Head of caudate nucleus (tissue), 42 donors: ENCODE data around the gene ZNF358.

Source experiments
- DNase-seq, 42 donors: peaks; one replicate each; pipeline versions ENCODE4 v3.0.0 to v3.0.0-alpha.2; 2020 to 2021; ENCODE audit warnings: mixed read lengths in 7 of 42
- intact Hi-C: fragments of 100-400 bp; cut with DNase I; formaldehyde crosslinking; loops from one replicate; pipeline ENCODE4 v1.15.0; 2022

The ZNF358 gene

DNA sequence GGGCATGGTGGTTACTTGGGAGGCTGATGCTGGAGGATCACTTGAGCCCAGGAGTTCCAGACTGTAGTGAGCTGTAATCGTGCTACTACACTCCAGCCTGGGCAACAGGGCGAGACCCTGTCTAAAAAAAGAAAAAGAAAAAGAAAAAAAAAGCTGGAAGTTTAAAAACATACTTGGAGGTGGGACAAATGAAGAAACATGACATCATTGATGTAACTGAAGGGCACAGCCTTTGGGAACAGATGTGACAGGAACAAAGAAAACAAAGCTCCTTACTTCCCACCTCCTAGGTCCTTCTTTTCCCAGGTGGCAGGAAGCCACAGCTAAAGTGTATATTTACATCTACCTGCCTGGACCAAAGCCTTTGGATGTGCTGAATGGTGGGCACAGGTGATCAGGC lies 29.0 kb upstream of the ZNF358 start:
- no peak for DNase-seq

DNA sequence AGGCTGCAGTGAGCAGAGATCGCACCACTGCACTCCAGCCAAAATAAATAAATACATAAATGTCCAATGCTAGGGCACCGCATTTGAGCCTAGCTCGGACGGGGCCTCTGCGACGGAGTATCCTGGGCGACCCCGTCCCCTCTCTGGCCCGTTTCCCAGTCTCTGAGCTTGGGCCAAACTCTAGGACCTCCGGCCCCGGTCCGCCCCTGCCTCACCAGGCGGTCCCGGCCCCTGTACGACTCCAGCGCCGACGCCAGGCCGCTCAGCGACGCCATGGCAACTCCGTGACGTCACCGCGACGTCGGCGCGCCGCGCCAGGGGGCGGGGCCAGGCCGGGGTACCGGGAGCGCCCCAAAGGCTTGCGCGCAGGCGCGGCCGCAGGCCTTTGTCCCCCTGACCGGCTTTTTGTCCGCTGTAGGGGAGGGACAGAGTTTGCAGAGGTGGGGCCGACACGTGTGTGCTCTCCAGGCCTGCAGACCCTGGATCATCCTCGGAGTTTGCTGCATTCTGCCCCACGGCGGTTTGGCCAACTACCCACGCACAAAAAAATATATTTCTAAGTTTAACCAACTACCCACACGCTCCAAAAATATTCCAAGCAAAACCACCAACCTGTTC lies 27.1 kb upstream of the ZNF358 start, which contains the start of gene PEX11G:
TSS of gene PEX11G (minus strand) at position 300 of the 618 bp plus-strand sequence. CDS start at position 275, 25 bp downstream.
- intact Hi-C loops, result loop anchor here (5.0 kb wide), 1 partner anchor 33 kb away; the partner anchor contains the start of gene MCOLN1
- DNase-seq, result peak; percentile 82 to 97 (median 93)

More for the DNA sequence above, 29.0 kb upstream of the ZNF358 start:
- intact Hi-C loops, result loop anchor here (5.0 kb wide), 1 partner anchor 35 kb away; the partner anchor contains the start of gene MCOLN1

DNA sequence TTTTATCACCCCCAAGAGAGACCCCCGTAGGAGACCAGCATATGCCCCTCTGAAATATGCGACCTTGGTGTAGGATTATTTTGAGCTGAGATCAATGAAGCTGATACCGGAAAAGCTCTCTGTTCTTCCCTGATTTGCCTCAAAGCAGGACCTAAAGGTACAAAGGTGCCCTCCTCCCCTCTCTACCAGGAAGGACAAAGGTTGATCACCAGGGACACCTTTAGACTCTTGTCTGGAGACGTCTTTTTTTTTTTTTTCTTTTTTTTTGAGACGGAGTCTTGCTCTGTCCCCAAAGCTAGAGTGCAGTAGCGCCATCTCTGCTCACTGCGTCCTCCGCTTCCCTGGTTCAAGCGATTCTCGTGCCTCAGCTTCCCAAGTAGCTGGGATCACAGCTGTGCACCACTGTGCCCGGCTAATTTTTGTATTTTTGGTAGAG lies 26.3 kb upstream of the ZNF358 start:
- intact Hi-C loops, result loop anchor here (5.0 kb wide), 1 partner anchor 33 kb away; the partner anchor contains the start of gene MCOLN1
- DNase-seq, result no peak

DNA sequence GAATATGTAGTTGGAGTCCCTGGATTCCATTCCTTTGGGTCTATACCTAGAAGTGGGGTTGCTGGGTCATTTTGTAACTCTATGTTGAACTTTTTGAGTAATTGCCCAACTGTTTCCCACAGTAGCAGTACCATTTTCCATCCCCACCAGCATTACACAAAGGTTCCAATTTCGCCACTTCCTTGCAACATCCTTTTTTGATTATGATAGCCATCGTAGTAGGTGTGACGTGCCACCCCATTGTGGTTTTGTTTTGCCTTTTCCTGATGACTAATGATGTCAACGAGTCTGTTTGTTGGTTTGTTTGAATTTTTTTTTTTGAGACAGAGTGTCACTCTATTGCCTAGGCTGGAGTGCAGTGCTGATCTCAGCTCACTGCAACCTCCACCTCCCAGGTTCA lies 23.8 kb upstream of the ZNF358 start:
- intact Hi-C loops, result no loop called here
- DNase-seq, result no peak

DNA sequence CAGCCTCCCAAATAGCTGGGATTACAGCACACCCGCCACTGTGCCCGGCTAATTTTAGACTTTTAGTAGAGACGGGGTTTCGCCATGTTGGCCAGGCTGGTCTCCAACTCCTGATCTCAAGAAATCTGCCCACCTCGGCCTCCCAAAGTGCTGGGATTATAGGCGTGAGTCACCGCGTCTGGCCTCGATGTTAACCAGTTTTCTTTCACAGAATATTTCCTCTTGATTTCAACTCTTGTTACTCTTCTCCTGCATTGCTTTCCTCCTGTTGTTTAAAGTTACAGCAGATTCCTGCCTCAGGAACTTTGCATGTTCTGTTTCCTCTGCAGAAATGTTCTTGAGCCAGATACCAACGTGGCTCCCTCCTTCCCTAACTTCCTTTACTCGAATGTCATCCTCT lies 23.3 kb upstream of the ZNF358 start:
- DNase-seq, result no peak
- intact Hi-C loops, result no loop called here

DNA sequence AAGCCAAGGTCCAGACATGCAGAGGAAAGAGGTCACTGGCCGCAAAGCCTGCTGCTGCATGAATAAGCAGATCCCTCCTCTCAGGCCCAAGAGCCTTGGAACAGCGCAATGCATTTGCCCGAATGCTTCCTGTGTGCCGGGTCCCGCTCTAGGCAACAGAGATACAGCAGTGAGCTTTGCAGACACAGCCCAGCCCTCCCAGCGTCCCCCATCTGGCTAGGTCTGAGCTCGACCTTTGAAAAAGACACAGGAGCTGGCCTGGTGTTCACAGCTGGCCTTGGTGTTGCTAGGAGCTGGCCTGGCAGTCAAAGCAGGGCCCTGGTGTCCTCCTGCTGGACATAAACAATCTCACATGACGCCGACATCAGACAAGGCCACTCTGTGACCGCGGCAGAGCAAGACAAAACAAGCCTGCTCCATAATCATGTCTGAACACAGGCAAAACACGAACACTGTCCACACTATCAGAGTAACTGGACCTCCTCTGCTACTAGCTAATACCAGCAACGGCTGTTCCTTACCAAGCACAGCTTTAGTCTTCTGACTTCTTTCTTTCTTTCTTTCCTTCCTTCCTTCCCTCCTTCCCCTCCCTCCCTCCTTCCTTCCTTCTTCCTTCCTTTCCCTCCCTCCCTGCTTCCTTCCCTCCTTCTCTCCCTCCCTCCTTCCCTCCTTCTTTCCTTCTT lies 21.3 kb upstream of the ZNF358 start:
- intact Hi-C loops, result no loop called here
- peak; percentile 66 to 95 (median 86) for DNase-seq

DNA sequence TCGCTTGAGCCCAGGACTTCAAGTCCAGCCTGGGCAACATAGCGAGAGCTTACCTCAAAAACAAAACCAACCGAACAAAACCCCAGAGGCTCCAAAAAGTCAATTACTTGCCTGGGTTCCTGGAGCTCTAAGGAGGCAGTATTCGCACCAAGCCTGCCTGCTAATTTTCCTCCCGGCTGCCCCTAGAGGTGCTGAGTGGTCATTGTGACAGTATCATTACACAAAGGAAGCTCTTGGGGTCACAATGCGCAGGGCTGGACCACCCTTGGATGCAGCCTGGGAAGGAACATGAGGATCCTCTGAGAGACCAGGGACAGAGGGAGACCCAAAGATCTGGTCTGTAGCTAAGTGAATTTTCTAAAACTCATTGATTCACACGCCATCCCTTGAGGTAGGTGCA lies 18.6 kb upstream of the ZNF358 start:
- DNase-seq, result peak in 10 of 42 donors; percentile 29 to 76 (median 43)

DNA sequence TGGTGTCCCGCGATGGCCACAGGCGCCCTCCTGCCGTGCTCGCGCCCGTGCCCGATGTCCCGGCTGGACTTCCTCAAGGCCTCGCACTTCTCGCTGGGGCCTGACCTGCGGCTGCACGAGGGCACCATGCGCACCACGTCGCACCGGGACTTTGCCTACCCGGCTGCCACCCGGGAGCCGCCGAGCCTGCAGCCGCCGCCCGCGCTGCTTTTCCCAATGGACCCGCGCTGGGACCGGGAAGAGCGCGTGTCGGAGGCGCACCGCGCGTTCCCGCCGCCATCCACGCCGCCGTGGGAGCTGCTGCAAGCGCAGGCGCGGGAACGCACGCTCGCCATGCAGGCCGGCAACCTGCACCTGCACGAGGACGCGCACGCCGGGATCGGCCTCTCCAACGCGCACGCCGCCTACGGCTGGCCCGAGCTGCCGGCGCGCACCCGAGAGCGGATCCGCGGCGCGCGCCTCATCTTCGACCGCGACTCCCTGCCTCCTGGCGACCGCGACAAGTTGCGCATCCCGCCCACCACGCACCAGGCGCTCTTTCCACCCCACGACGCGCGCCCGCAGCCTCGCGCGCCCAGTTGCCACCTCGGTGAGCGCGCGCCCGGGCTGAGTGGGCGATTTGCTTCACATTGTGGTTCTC lies 15.0 kb upstream of the ZNF358 start:
- peak; percentile 70 to 96 (median 90) for DNase-seq
- intact Hi-C loops, result no loop called here

More for the DNA sequence above, 18.6 kb upstream of the ZNF358 start:
- intact Hi-C loops, result no loop called here

DNA sequence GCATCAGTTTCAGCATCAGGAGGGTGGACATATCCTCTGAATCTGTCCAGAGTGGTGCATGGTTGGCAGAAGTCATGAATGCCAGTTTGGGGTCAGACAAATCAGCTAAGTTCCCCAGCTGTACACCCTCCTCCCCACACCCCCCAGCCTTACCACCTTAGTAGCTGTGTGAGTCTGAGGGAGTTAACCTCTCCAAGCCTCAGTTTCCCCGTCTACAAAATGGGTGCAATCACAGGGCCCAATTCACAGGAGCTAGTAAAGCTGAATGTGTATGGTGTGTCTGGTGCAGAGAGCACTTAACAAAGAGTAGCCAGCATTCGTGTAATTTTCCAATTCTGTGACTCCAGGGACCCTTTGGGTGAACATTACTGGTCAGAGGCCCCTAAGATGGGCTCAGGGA lies 13.4 kb upstream of the ZNF358 start:
- intact Hi-C loops, result no loop called here
- DNase-seq, result no peak

DNA sequence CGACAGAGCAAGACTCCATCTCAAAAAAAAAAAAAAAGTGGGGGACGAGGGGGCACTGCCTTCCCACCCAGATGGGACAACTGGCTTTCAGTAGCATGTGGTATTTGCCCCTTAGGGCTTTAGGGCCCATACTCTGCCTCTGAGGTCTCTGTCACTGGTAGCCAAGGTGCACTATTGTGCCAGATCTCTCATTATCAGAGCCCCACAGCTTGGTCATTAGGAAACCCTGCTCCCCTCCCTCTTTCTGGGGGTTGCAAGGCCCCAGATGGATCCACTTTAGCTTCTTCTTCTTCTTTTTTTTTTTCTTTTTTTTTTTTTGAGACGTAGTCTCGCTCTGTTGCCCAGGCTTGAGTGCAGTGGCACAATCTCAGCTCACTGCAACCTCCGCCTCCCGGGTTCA lies 11.2 kb upstream of the ZNF358 start:
- intact Hi-C loops, result no loop called here
- no peak for DNase-seq

DNA sequence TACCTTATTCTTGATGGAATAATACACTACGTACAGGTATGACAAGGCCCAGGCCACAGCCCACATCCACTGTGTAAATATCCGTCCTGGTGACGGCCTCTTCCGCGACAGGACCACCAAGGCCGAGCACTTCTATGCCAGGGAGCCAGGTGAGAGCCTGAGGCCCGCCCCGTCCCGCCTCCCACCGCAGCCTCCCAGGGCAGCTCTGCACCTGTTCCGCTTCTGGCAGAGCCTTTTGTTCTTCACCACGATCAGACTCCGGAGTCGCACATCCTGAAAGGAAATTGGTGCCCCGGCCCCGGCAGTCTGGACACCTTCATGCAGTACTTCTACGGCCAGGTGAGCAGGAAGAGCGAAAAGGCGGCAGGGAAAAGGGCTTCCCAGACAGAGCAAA lies 10.6 kb upstream of the ZNF358 start:
- DNase-seq, result no peak
- intact Hi-C loops, result no loop called here

DNA sequence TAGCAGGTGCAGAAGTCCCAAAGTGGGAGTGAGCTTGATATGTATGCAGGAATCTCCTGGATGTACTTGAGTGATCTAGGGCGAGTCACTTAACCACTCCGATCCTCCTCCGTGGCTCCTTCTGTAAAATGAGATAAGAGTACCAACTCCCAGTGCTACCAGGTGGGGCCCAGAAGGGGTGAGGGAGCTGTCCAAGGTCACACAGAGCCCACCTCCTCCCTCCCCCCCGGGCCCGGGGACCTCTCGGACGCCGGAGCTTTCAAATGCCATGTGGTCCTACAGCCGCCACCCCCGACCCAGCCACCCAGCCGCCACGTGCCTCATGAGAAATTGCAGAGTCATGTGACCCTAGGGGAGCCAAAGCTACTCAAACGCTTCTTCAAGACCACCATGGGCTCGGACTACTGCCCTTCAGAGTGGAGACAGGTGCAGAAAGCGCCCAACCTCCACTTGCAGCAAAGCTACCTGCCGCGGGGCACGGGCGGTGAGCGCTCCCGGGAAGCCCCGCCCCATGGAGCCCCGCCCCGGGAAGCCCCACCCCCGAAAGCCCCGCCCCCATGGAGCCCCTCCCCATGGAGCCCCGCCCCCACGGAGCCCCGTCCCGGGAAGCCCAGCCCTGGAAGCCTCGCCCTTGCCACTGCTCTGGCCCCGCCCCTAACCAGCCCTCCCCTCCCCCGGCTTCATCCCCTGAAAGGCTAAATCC lies 10.1 kb upstream of the ZNF358 start:
- peak in 36 of 42 donors; percentile 23 to 79 (median 61) for DNase-seq
- intact Hi-C loops, result no loop called here

DNA sequence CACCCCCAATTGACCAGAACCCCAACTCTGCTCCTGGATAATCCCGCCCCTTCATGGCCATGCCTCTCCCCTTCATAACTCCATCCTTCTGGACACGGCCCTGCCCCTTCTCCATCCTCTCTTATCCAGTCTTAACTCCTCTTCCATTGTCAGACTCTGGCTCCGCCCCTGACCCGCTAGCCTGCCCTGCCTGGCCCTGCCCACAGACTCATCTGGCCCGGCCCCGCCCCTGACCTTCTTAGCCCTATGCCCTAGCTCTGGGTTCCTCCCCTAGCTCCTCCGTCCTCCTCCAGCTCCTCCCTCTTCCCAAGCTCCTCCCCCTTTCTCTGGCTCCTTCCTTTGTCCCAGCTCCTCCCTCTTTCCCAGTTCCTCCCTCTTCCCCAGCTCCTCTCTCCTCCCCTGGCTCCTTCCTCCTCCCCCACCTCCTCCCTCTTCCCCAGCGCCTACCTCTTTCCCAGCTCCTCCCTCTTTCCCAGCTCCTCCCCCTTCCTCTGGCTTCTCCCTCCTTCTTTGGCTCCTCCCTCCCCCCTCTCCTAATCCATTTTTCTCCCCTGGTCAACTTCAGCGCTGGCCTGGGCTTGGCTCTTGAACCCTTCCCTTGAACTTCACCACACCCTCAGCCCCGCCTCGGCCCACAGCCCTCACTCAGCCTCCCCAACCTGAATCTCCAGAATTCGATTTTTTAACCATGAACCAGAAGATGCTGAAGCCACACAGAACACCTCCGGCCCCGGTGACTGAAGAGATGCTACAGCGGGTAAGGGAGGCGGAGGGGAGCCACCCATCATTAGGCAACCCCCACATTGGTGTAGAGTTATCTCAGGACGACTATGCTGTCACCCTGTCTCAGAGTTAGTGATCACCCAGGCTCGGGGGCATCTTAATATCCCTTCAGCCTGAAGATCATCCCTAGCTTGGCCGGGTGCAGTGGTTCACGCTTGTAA lies 9.2 kb upstream of the ZNF358 start:
- DNase-seq, result peak; percentile 62 to 95 (median 82)
- intact Hi-C loops, result no loop called here

DNA sequence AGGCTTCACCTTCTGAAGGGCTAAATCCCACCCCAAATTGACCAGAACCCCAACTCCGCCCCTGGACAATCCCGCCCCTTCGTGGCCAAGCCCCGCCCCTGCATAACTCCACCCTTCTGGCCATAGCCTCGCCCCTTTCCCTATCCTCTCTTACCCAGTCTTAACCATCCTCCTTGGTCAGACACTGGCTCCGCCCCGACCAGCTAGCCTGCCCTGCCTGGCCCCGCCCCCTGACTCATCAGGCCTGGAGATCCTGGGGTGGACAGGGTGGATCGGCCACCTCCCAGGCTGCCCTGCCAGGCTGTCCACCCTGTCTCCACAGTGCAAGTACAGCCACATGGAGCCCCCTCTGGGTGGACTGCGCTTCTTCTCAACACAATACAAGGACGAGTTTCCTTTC lies 8.0 kb upstream of the ZNF358 start:
- DNase-seq, result peak in 19 of 42 donors; percentile 24 to 78 (median 51)
- intact Hi-C loops, result no loop called here

DNA sequence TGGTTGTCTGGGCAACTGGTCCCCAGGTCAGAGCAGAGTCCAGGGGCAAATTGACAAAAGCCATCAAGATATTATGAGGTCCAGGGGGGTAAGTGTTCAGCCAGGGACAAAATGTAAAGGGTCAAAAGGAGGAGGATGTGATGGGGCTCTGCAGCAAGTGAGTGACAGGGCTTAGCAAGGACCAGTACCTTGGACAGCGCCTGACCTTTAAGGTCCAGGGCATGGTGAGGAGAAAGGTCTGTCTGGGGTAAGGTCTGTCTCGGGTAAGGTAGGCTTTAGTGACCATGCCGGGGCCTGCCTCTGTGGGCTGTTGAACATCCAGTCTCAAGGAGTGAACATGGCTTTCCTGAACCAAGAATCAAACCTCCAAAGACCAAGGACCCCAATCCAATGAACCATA lies 6.3 kb upstream of the ZNF358 start:
- intact Hi-C loops, result no loop called here
- no peak for DNase-seq

DNA sequence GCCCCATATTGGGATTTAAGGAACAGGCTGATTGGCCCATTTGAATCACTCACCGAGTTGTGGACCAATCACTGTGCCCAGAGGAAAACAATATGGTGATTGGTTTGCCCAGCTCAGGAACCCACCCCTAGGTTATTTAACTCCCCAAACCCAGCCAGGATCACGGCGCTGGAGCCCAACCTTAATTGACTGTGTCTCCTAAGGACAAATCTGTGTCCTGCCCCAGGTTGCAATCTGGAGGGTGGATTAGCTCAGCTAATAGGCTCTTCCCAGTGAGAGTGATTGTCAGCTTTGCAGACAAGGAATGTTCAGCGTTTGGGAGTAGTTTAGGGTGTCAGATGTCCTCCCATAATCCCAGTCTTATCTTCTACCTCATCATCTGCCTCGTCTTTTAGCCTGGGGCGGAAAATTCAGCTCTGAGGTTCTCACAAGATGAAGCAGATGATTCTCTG lies 3.5 kb upstream of the ZNF358 start:
- DNase-seq, result no peak
- intact Hi-C loops, result no loop called here

DNA sequence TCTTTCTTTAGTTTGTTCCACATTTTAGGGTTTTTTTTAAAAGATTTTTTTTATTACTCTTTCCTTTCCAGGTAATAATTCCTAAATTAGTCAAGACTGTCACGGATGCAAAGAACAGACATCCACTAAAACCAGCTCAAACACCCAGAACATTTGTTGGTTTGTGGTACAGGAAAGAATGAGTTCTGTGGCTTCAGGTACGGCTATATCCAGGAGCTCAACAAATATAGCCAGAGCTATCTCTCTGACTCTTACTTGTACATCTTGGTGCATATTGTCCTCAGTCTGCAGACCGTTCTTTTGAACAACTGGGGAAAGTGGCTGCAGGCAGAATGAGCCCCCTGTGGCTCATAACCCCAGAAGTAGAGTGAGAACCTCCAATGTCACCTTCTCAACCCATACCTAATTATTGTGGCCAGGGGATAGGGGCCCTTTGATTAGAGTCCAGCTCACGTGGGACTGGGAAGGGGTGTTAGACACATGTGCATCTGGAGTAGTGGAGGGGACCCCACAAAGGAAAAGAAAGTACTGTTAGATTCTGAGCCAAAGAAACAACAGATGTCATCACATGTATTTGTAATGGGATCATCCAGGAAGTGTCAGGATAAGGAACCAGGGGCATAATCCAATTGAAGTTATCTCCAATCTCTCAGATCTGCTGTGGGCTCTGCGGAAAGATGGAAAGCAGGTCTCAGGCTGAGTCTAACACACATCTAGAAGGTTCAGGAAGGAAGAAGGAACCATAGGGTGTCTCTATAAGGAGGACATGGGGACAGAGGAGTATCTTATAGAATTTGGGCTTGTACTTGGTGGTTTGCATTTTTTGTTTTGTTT lies 1.9 kb upstream of the ZNF358 start:
- DNase-seq, result no peak
- intact Hi-C loops, result no loop called here
